8988T (cell line): Measurements from ENCODE around the gene PTTG1IP.
"Not testable (repeated sequence)": the region's sequence is repeated elsewhere in the genome, so short reads cannot be mapped to it uniquely, and the experiment has no call there.

Experiments used
- DNase-seq: peaks from one replicate; pipeline ENCODE4 v3.0.0; 2011

PTTG1IP gene, protein sequence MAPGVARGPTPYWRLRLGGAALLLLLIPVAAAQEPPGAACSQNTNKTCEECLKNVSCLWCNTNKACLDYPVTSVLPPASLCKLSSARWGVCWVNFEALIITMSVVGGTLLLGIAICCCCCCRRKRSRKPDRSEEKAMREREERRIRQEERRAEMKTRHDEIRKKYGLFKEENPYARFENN

DNA sequence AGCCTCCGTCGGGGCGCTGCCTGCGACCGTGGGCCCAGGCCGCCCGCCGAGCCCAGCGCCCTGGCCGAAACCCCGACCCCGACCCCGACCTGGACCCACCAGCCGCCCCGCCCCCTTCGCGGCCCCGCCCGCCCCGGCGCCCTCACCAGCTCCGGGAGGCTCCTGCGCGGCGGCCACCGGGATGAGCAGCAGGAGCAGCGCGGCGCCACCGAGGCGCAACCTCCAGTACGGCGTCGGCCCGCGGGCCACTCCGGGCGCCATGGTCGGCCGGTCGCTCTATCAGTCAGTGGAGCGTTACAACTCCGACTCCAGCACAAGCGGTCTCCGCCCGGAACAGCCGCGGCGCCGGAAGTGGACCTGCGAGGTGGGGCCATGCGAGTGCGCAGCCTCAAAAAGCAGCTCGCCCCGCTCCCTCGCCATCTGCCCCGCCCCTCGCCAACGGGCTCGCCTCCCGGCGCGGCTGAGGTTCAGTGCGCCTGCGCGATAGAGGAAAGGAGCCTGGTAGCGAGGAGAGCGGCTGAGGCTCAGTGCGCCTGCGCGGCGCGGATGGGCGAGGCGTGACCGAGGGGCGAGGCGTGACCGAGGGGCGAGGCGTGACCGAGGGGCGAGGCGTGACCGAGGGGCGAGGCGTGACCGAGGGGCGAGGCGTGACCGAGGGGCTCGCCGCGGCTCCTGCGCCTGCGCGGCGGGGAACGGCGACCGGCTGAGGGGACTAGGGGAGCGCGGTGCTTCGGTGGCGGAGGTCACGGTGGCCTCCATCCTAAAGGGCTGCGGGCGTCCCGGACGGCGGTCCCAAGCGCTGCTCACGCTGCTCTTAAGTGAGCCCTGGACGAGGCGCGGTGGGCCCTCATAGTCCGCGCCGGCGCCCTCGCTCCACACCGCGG lies at the start of gene PTTG1IP:
Gene PTTG1IP, minus strand, starts transcription at position 335 of the 884 bp plus-strand sequence. Its CDS starts 74 bp downstream, at position 261.
- DNase-seq = peak; percentile 96

DNA sequence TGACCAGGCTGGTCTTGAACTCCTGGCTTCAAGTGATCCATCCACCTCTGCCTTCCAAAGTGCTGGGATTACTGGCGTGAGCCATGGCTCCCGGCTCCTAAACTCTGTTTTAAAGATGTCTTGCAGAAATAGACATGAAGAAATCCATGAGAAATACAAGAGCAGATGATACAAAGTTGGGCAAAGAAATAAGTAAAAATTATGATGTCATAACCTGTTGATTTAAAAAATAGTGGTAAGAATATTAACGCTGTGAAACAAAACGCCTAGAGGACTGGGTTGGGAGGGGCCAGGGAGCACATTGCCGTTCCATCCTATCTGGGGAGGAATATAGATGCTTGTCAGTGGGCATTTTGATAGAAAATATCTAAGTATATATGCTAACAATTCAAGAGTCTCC lies 48.4 kb upstream of the PTTG1IP start:
- no peak for DNase-seq

DNA sequence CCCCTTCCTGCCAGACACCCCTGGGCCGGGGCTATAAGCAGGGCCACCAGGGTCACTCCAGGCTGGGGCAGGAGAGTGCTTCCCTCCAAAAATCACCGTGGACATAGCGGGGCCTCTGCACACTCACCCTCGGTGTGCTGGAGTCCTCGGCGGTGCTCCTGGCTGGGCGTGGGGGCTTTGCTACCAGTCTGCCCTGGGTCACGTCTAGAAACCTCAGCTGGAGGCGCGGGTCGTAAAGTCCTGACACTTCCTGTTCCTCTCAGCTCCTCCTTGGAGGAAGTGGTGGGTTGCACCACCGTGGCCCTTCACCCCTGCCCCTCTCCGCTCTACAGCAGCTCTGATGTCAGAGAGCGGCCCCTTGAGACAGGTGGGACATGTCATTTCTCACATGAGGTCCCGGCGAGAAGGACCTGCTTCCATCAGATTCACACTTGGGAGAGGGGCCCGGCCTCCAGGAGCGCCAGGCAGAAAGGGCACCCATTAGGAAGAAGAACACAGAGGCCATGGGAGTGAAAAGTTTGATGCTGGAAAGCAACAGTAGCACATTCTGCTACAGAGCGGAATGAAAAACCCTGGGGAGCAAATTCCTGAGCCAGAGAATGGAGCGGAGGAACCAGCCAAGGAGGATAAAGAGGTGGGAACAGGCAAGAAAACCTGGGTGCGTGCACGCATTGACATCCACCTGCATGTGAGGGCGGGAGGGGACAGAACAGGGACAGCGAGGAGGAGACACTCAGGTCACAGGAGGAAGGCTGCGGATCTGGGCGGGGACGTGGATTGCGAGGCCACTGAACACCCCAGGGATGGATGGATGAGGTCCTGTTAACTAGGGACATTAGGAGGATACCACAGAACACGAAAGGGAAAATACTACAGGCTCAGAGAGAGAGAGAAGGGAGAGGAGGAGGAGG lies 47.5 kb upstream of the PTTG1IP start, which contains the start of gene ITGB2:
Gene ITGB2, minus strand, starts transcription at position 206 of the 911 bp plus-strand sequence. CDS start 10,117 bp downstream, outside the sequence.
- no peak for DNase-seq

GRCh38 chr21:44919913-44920693 lies 46.6 kb upstream of the PTTG1IP start:
- DNase-seq = no peak

- no peak for DNase-seq
Measured at GRCh38 chr21:44919111-44919912, 45.8 kb upstream of the PTTG1IP start.

GRCh38 chr21:44918581-44919033 lies 45.1 kb upstream of the PTTG1IP start:
- DNase-seq = no peak

GRCh38 chr21:44918107-44918470 lies 44.6 kb upstream of the PTTG1IP start:
- DNase-seq = no peak

DNA sequence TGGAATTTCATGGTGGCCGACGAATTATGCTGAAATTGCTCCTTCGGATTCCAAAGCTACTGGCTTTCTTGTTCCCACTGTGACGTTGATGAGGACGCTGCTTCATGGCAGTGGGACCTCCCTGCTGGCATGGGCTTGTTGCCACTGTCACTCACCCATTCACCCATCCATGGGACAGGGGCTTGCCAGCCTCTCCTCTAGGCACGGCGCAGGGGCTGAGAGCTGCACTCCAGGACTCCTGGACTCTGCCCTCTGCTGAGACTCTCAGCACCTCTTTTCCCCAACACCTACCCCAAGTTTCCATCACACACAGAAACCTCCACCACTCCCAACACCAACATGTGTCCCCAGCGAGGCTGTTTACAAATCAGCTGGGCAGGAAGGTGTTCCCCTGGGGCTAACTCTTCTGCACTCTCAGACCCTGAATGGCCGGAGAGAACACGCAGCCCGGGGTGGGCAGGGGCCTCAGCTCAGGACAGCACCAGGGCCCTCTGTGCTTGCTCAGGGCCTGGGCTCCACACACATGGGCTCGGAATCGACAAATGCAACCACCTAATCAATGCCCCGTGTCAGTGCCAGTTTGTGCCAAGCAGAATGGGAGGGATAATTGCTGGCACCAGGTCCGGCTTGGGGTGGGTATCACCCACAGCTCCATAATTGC lies 44.1 kb upstream of the PTTG1IP start:
- DNase-seq = no peak

GRCh38 chr21:44916965-44917364 lies 43.5 kb upstream of the PTTG1IP start:
- DNase-seq = no peak

DNA sequence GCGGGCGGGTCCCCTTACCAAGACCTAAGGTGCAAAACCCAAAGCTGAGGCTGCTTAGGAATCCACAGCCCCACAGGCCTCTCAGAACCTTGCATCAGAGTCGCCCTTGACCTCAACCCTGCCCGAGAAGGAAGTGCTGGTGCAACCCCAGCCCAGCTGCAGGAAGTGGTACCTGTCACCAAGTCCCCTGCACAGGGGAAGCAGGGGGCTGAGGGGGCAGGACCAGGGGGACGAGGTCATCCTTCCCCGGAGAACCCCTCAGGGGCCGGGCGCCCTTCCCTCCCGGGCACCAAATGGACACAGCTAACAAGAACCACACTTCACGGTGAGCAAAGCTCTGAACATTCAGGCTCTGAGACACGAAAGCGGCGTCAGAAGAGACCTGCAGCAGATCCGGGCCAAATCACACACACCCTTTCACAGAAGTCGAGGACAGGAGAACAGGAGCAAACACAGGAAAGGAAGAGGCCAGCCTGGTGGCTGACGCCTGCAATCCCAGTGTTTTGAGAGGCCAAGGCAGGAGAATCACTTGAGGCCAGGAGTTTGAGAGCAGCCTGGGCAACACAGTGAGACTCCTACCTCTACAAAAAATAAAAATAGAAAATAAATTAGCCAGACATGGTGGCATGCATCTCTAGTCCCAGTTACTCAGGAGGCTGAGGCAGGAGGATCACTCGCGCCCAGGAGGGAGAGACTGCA lies 40.8 kb upstream of the PTTG1IP start:
- no peak for DNase-seq

GRCh38 chr21:44913425-44914175 lies 40.1 kb upstream of the PTTG1IP start:
- DNase-seq = no peak

DNA sequence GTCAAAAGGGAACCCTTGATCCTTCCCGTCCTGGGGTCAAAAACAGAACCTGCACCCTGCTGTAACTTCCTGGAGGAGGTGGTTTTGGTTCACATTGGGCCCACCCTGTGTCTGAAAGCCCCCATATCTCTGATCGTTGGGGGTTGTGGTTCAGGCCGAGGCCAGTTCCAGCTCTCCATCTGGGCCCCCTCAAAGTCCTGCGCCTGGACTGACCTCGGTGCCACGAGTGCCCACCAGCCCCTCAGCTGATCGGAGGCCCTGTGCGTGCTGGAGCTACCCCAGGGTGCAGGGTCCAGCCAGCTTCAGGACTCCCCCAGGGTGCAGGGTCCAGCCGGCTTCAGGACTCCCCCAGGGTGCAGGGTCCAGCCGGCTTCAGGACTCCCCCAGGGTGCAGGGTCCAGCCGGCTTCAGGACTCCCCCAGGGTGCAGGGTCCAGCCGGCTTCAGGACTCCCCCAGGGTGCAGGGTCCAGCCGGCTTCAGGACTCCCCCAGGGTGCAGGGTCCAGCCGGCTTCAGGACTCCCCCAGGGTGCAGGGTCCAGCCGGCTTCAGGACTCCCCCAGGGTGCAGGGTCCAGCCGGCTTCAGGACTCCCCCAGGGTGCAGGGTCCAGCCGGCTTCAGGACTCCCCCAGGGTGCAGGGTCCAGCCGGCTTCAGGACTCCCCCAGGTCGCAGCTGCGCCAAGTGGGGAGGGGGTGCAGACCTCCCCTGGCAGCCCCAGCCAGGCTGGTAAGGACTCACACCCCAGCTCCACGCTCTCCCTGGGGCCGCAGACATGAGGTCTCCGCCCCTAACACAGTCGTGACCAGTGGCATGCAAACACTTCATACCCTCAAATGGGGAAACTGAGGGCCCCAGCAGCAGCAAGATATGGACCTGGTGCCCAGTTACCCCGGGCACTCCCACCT lies 39.3 kb upstream of the PTTG1IP start:
- DNase-seq = not testable (repeated sequence)

- DNase-seq = no peak
Measured at GRCh38 chr21:44912158-44912473, 38.6 kb upstream of the PTTG1IP start.

- DNase-seq = no peak
Measured at GRCh38 chr21:44911384-44912157, 38.1 kb upstream of the PTTG1IP start.

DNA sequence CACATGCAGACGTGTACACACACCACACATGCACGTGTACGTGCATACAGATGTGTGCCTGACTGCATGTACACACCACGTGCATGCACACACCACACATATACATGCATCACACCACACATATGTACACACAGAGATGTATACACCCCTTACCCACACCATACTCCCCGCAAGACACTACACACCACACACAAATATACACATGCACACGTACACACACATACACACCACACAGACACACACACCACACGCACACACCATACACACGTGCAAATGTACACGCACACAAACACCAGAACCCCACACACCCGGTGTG lies 37.5 kb upstream of the PTTG1IP start:
- DNase-seq = no peak

GRCh38 chr21:44910229-44911067 lies 37.0 kb upstream of the PTTG1IP start:
- no peak for DNase-seq

DNA sequence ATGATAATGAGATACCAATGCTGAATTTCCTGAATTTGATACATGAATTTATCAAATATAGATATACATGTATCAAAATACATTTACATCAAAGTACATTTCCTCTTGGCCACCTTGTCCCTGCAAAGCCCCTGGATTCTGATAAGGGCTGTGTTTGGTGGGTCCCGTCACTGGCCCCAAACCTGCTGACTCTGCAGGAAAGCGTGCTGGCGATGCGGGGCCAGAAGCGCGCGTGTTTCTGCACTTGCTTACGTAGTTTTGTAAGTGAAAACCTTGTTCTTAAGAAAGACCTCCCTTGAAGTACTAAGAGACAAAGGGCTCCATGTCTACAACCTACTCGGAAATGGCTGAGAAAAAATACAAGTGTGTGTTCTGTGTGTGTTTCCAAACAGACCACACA lies 36.2 kb upstream of the PTTG1IP start:
- DNase-seq = no peak
